GM12878 (cell line): ENCODE results near the gene LARGE1. TPM values are rescaled to one million over a fixed set of nuclear protein-coding genes. Genes with fewer than 3 reads are reported as not detected.

Experiments
- ATAC-seq: fragments of 200-7000 bp; cut with Tn5 transposase; 3 replicates; pipeline ENCODE4 v1.9.1; 2020; ENCODE audit warnings: mild to moderate bottlenecking, moderate library complexity
- BruUV-seq: library from RNA; stranded (reverse); fragments of 400-500 nt; replicated peaks from 2 replicates; lab custom pipeline; 2021; lab: Mats Ljungman, UMichigan
- CTCF ChIA-PET: fragments of 300-600 bp; sonication (Branson Sonifier 250); formaldehyde crosslinking; extraction: SDS; loops from one replicate; lab custom pipeline; 2021; ENCODE audit warnings: inconsistent platforms; lab: Yijun Ruan, JAX
- POLR2A ChIA-PET: fragments of 350-600 bp; formaldehyde crosslinking; extraction: SDS; loops from one replicate; lab custom pipeline; 2021; ENCODE audit warnings: inconsistent platforms; lab: Charles Lee
- RAD21 ChIA-PET: fragments of 300-600 bp; sonication (Branson Sonifier 250); formaldehyde crosslinking; loops from one replicate; lab custom pipeline; 2023; ENCODE audit warnings: antibody characterized with exemption; ENCODE audit not compliant: unreplicated experiment; lab: Charles Lee
- SMC1A ChIA-PET: fragments of 300-600 bp; sonication (Branson Sonifier 250); formaldehyde crosslinking; loops from one replicate; lab custom pipeline; 2023; ENCODE audit not compliant: unreplicated experiment, uncharacterized antibody; lab: Charles Lee
- DNase-seq: peaks from one replicate; pipeline ENCODE4 v3.0.0-alpha.2; 2011; ENCODE audit warnings: low read depth, low spot score
- FAIRE-seq: peaks from 3 replicates; lab custom pipeline; 2011; peaks lifted over from hg19 to GRCh38; lab: Jason Lieb, UNC
- H2AFZ ChIP-seq: 2 replicates; pipeline ENCODE4 v1.6.0; 2011; ENCODE audit warnings: low read depth, low read length, control low read depth; ENCODE audit not compliant: control insufficient read depth
- H3K27ac ChIP-seq: 2 replicates; pipeline ENCODE4 v1.5.1; 2011; ENCODE audit warnings: control low read depth; ENCODE audit not compliant: control insufficient read depth, insufficient read depth
- H3K27me3 ChIP-seq, 2 experiments: replicated peaks in 1 of 2; 2 replicates each; pipeline versions ENCODE4 v1.6.0 to v1.6.1; 2011; ENCODE audit warnings: low read length in 1 of 2; ENCODE audit not compliant: control insufficient read depth in 2 of 2, insufficient read depth in 2 of 2
- H3K36me3 ChIP-seq, 2 experiments: 2 replicates each; pipeline ENCODE4 v1.5.1; 2011; ENCODE audit warnings: low read length in 1 of 2; ENCODE audit not compliant: control insufficient read depth in 2 of 2, insufficient read depth in 2 of 2
- H3K4me1 ChIP-seq: 2 replicates; pipeline ENCODE4 v1.6.1; 2011; ENCODE audit warnings: mild to moderate bottlenecking, low read length, moderate library complexity, mixed read lengths; ENCODE audit not compliant: control insufficient read depth, insufficient read depth
- H3K4me2 ChIP-seq: 2 replicates; pipeline ENCODE4 v1.6.0; 2011; ENCODE audit warnings: control low read depth; ENCODE audit not compliant: control insufficient read depth, insufficient read depth
- H3K4me3 ChIP-seq: fragments of 200-600 bp; sonication (generic); 2 replicates; pipeline ENCODE4 v1.5.1; 2016
- H3K79me2 ChIP-seq: 2 replicates; pipeline ENCODE4 v1.6.0; 2011; ENCODE audit warnings: low read length; ENCODE audit not compliant: control insufficient read depth, insufficient read depth
- H3K9ac ChIP-seq: 2 replicates; pipeline ENCODE4 v1.8.0; 2011; ENCODE audit warnings: low read length, control low read depth, mixed read lengths; ENCODE audit not compliant: control insufficient read depth, insufficient read depth
- H3K9me3 ChIP-seq: replicated peaks from 3 replicates; pipeline ENCODE4 v1.5.1; 2011; ENCODE audit warnings: mild to moderate bottlenecking, low read length; ENCODE audit not compliant: control insufficient read depth, insufficient read depth
- H4K20me1 ChIP-seq: 2 replicates; pipeline ENCODE4 v1.6.0; 2011; ENCODE audit not compliant: control insufficient read depth, insufficient read depth
- EED ChIP-seq: sonication (generic); IDR thresholded peaks from 2 replicates; pipeline ENCODE4 v1.6.1; 2016; ENCODE audit warnings: antibody characterized with exemption, low read depth
- HCFC1 ChIP-seq: fragments of 150-350 bp; IDR thresholded peaks from 2 replicates; pipeline ENCODE4 v1.6.1; 2014; ENCODE audit warnings: low read length
- KAT2A ChIP-seq: conservative IDR thresholded peaks from 2 replicates; pipeline ENCODE4 v1.6.1; 2011; ENCODE audit warnings: low read depth, low read length; ENCODE audit not compliant: control insufficient read depth
- RCOR1 ChIP-seq: conservative IDR thresholded peaks from 2 replicates; pipeline ENCODE4 v1.6.1; 2012; ENCODE audit warnings: low read depth, low read length, improper control_type of control experiment
- SIX5 ChIP-seq: IDR thresholded peaks from 2 replicates; pipeline ENCODE4 v1.6.1; 2011; ENCODE audit warnings: mild to moderate bottlenecking, low read depth, low read length, moderate library complexity; ENCODE audit not compliant: severe bottlenecking
- SMAD5 ChIP-seq: IDR thresholded peaks from 2 replicates; pipeline ENCODE4 v1.6.1; 2016; ENCODE audit warnings: antibody characterized with exemption, low read depth
- SRF ChIP-seq, 2 experiments: IDR thresholded peaks; 2 replicates each; pipeline ENCODE4 v1.6.1; 2011; ENCODE audit warnings: low read depth in 2 of 2, low read length in 2 of 2, mild to moderate bottlenecking in 1 of 2, moderate library complexity in 1 of 2
- TCF3 ChIP-seq: IDR thresholded peaks from 2 replicates; pipeline ENCODE4 v1.6.1; 2012; ENCODE audit warnings: low read depth, mild to moderate bottlenecking, low read length, borderline replicate concordance; ENCODE audit not compliant: insufficient read depth
- WGBS: methylation state at CpG from one replicate; pipeline ENCODE4 v1.1.6; 2016; ENCODE audit warnings: low lambda C conversion rate; ENCODE audit not compliant: insufficient replicate concordance, insufficient coverage; ENCODE audit errors: missing lambda C conversion rate; 5-methylcytosine and 5-hydroxymethylcytosine counted together
- in situ Hi-C: fragments of 300-500 bp; cut with MboI; formaldehyde crosslinking; loops from 9 replicates; pipeline ENCODE4 v1.14.3; 2018; ENCODE audit warnings: mixed read lengths
- intact Hi-C: fragments of 100-400 bp; cut with micrococcal nuclease; formaldehyde crosslinking; loops from one replicate; pipeline ENCODE4 v1.14.2; 2022; ENCODE audit not compliant: unreplicated experiment
- polyA plus RNA-seq, 11 experiments: library from polyadenylated mRNA; depleted of rRNA in 4 of 11; unstranded in 6 of 11; stranded (reverse) in 5 of 11; fragments of >200 nt; fragmentation: Nextera tagmentation in 4 of 11; fragmentation: Illumina TruSeq in 1 of 11; extraction: Ambion mirVana in 4 of 11; extraction: Trizol in 1 of 11; gene quantifications; 1 replicate in 1 of 11; 2 replicates in 10 of 11; pipeline versions ENCODE4 v1.2.1 to v1.2.3, GENCODE V29; 2011 to 2016; ENCODE audit warnings: inconsistent platforms in 2 of 11, missing spikeins in 2 of 11, low read depth in 1 of 11
- total RNA-seq, 4 experiments: library from RNA; depleted of rRNA in 3 of 4; stranded (reverse); fragments of >200 nt in 3 of 4; fragmentation: Illumina TruSeq in 1 of 4; extraction: Trizol in 1 of 4; gene quantifications; 2 replicates each; pipeline versions ENCODE4 v1.2.1 to v1.2.3, GENCODE V29; 2013 to 2021
- TF ChIP-seq, protein P1 (sequence below): IDR thresholded peaks from 2 replicates; pipeline ENCODE4 v1.6.1; 2012; ENCODE audit warnings: improper control_type of control experiment, low read depth, low read length; ENCODE audit not compliant: insufficient replicate concordance
- TF ChIP-seq, protein P2 (sequence below): IDR thresholded peaks from 2 replicates; pipeline ENCODE4 v1.6.1; 2011; ENCODE audit warnings: borderline replicate concordance, low read depth, mild to moderate bottlenecking, moderate library complexity, low read length; ENCODE audit not compliant: insufficient read depth, poor library complexity, severe bottlenecking
- TF ChIP-seq, protein P3 (sequence below): fragments of 450-650 bp; IDR thresholded peaks from 2 replicates; pipeline ENCODE4 v1.6.1; 2017; ENCODE audit warnings: borderline replicate concordance
- TF ChIP-seq, protein P4 (sequence below): fragments of 450-650 bp; IDR thresholded peaks from 2 replicates; pipeline ENCODE4 v1.6.1; 2018; ENCODE audit warnings: borderline replicate concordance, mild to moderate bottlenecking; ENCODE audit not compliant: partially characterized antibody
- TF ChIP-seq, protein P5 (sequence below): IDR thresholded peaks from 2 replicates; pipeline ENCODE4 v1.6.1; 2011; ENCODE audit warnings: low read depth, mild to moderate bottlenecking, low read length, moderate library complexity, borderline replicate concordance; ENCODE audit errors: extremely low read depth

LARGE1 gene
- total and polyA plus RNA-seq, 10 of the 15 experiments (the other 5 are each of a cell fraction or from before 2014, with no cell fraction given): 3.2 to 41.4 (median 17.3) TPM

DNA sequence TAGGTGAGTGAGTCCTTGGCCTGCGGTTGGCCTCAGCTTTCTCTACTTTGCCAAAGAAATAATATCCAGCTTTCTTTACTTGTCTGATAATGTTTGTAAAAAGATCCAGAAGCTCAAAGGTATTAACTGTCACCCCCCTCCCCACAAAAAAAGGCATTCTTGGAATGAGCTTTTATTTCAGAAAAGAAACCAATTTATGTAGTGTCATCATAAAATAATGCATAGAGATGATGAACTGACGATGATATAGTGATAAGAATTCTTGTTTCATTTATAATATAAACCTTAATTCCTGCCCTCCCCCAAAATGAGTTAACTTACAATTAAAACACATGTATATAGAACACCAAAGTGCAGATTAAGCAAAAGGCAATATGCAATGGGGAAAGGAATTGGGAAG is 191.4 kb downstream of the LARGE1 start:
- no peak for FAIRE-seq
- no peak overlapping the region for H3K27ac ChIP-seq
- H3K79me2 ChIP-seq: no peaks in the 10 kb centered on the region
- intact Hi-C loops: no loop called here
- SMC1A ChIA-PET: interaction anchor here (0.5 to 1.7 kb wide), 3 partner anchors 10 to 1197 kb away, joined by 3 read pairs; no protein-coding TSS in a partner anchor
- DNase-seq: no peak
- H4K20me1 ChIP-seq: no peaks in the 10 kb centered on the region
- no TSS peak for BruUV-seq
- H2AFZ ChIP-seq: no peak overlapping the region
- H3K9ac ChIP-seq: no peak overlapping the region
- H3K27me3 ChIP-seq: no peaks in the 10 kb centered on the region
- WGBS: 100% methylated on average over 2 of the region's 2 CpGs
- H3K4me1 ChIP-seq: no peaks in the 10 kb centered on the region; the same call in 1 of the 2 replicates
- H3K36me3 ChIP-seq: no peaks in the 10 kb centered on the region
- no peaks in the 10 kb centered on the region for H3K9me3 ChIP-seq
- CTCF ChIA-PET: no interaction called here
- POLR2A ChIA-PET: no interaction called here
- no peak overlapping the region for H3K4me2 ChIP-seq
- RAD21 ChIA-PET: no interaction called here
- no peak for ATAC-seq
- in situ Hi-C loops: no loop called here
- H3K4me3 ChIP-seq: no peak overlapping the region
- TF ChIP-seq, protein P1, sequence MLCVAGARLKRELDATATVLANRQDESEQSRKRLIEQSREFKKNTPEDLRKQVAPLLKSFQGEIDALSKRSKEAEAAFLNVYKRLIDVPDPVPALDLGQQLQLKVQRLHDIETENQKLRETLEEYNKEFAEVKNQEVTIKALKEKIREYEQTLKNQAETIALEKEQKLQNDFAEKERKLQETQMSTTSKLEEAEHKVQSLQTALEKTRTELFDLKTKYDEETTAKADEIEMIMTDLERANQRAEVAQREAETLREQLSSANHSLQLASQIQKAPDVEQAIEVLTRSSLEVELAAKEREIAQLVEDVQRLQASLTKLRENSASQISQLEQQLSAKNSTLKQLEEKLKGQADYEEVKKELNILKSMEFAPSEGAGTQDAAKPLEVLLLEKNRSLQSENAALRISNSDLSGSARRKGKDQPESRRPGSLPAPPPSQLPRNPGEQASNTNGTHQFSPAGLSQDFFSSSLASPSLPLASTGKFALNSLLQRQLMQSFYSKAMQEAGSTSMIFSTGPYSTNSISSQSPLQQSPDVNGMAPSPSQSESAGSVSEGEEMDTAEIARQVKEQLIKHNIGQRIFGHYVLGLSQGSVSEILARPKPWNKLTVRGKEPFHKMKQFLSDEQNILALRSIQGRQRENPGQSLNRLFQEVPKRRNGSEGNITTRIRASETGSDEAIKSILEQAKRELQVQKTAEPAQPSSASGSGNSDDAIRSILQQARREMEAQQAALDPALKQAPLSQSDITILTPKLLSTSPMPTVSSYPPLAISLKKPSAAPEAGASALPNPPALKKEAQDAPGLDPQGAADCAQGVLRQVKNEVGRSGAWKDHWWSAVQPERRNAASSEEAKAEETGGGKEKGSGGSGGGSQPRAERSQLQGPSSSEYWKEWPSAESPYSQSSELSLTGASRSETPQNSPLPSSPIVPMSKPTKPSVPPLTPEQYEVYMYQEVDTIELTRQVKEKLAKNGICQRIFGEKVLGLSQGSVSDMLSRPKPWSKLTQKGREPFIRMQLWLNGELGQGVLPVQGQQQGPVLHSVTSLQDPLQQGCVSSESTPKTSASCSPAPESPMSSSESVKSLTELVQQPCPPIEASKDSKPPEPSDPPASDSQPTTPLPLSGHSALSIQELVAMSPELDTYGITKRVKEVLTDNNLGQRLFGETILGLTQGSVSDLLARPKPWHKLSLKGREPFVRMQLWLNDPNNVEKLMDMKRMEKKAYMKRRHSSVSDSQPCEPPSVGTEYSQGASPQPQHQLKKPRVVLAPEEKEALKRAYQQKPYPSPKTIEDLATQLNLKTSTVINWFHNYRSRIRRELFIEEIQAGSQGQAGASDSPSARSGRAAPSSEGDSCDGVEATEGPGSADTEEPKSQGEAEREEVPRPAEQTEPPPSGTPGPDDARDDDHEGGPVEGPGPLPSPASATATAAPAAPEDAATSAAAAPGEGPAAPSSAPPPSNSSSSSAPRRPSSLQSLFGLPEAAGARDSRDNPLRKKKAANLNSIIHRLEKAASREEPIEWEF: no peak
- TF ChIP-seq, protein P2, sequence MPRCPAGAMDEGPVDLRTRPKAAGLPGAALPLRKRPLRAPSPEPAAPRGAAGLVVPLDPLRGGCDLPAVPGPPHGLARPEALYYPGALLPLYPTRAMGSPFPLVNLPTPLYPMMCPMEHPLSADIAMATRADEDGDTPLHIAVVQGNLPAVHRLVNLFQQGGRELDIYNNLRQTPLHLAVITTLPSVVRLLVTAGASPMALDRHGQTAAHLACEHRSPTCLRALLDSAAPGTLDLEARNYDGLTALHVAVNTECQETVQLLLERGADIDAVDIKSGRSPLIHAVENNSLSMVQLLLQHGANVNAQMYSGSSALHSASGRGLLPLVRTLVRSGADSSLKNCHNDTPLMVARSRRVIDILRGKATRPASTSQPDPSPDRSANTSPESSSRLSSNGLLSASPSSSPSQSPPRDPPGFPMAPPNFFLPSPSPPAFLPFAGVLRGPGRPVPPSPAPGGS: no peak
- TF ChIP-seq, protein P3, sequence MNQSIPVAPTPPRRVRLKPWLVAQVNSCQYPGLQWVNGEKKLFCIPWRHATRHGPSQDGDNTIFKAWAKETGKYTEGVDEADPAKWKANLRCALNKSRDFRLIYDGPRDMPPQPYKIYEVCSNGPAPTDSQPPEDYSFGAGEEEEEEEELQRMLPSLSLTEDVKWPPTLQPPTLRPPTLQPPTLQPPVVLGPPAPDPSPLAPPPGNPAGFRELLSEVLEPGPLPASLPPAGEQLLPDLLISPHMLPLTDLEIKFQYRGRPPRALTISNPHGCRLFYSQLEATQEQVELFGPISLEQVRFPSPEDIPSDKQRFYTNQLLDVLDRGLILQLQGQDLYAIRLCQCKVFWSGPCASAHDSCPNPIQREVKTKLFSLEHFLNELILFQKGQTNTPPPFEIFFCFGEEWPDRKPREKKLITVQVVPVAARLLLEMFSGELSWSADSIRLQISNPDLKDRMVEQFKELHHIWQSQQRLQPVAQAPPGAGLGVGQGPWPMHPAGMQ: no peak
- TF ChIP-seq SRF (IDR thresholded peaks at IDR 0.05; ENCODE audit: low read depth in 2 of 2, low read length in 2 of 2) (no peak), TCF3 (no peak), EED (no peak), RCOR1 (no peak), SIX5 (no peak), HCFC1 (no peak), SMAD5 (no peak), KAT2A (no peak)
- TF ChIP-seq, protein P4, sequence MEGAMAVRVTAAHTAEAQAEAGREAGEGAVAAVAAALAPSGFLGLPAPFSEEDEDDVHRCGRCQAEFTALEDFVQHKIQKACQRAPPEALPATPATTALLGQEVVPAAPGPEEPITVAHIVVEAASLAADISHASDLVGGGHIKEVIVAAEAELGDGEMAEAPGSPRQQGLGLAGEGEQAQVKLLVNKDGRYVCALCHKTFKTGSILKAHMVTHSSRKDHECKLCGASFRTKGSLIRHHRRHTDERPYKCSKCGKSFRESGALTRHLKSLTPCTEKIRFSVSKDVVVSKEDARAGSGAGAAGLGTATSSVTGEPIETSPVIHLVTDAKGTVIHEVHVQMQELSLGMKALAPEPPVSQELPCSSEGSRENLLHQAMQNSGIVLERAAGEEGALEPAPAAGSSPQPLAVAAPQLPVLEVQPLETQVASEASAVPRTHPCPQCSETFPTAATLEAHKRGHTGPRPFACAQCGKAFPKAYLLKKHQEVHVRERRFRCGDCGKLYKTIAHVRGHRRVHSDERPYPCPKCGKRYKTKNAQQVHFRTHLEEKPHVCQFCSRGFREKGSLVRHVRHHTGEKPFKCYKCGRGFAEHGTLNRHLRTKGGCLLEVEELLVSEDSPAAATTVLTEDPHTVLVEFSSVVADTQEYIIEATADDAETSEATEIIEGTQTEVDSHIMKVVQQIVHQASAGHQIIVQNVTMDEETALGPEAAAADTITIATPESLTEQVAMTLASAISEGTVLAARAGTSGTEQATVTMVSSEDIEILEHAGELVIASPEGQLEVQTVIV: no peak
- TF ChIP-seq, protein P5, sequence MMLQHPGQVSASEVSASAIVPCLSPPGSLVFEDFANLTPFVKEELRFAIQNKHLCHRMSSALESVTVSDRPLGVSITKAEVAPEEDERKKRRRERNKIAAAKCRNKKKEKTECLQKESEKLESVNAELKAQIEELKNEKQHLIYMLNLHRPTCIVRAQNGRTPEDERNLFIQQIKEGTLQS: no peak
